ENCODE results near the gene GPR162. TPM values are rescaled to one million over a fixed set of nuclear protein-coding genes. Genes with fewer than 3 reads are reported as not detected.

The GPR162 gene
- total RNA-seq, 1 experiment from 2014 or later = not detected

DNA sequence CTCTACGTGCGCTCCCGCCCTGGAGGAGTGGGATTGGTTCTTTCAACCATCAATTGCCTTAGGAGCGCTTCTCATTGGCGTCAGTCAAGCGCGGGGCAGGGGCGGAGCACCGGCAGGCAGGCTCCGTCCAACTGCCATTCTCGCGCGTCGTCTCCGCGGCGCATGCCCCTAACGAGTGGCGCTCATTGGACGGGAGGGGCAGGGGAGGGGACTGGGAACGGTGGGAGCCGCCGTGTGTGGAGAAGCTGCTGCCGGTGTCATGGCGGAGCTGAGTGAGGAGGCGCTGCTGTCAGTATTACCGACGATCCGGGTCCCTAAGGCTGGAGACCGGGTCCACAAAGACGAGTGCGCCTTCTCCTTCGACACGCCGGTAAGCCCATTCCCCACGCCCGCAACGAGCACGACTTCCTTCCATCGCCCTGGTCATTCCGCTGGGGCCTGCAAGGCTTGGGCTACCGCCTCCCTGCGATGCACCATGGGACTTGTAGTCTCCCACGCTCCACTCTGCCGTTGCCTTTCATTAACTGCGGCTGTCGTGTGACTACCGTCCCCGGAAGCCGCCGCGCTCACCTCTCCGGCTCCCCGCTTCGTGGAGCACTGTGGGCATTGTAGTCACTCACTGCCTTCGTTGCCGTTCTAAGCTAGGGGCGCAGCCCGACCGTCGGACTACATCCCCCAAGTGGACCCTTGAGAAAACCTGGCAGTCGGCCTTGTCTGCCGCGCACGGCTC lies 30.5 kb downstream of the GPR162 start, which contains the start of gene USP5:
TSS of gene USP5 (plus strand) at position 230 of the 730 bp plus-strand sequence. CDS start at position 260, 30 bp downstream.
- TF ChIP-seq, protein P1, sequence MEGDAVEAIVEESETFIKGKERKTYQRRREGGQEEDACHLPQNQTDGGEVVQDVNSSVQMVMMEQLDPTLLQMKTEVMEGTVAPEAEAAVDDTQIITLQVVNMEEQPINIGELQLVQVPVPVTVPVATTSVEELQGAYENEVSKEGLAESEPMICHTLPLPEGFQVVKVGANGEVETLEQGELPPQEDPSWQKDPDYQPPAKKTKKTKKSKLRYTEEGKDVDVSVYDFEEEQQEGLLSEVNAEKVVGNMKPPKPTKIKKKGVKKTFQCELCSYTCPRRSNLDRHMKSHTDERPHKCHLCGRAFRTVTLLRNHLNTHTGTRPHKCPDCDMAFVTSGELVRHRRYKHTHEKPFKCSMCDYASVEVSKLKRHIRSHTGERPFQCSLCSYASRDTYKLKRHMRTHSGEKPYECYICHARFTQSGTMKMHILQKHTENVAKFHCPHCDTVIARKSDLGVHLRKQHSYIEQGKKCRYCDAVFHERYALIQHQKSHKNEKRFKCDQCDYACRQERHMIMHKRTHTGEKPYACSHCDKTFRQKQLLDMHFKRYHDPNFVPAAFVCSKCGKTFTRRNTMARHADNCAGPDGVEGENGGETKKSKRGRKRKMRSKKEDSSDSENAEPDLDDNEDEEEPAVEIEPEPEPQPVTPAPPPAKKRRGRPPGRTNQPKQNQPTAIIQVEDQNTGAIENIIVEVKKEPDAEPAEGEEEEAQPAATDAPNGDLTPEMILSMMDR (IDR thresholded peaks at IDR 0.05; ENCODE audit: unreplicated experiment) = no peak
- ChIA-PET POLR2A (interaction anchor here (0.6 to 7.9 kb wide), 37 partner anchors 9 to 653 kb away, joined by 3 to 130 read pairs (median 5); partner anchors contain the start of genes ATN1, C12orf57, COPS7A and GNB3), CTCF (interaction anchor here (0.6 to 7.3 kb wide), 10 partner anchors 14 to 313 kb away, joined by 3 to 40 read pairs (median 6); partner anchors contain the start of genes MLF2 and SPSB2)
- Mint-ChIP-seq H3K4me1 (ENCODE audit: insufficient read depth, unreplicated experiment) (peaks cover 31% of the 10 kb centered on the region), H3K27ac (ENCODE audit: low read depth, unreplicated experiment) (peak within 1 kb of the TSS; percentile 90), H3K9me3 (ENCODE audit: unreplicated experiment) (no peaks in the 10 kb centered on the region), H3K27me3 (ENCODE audit: insufficient read depth, unreplicated experiment) (no peaks in the 10 kb centered on the region), H3K36me3 (ENCODE audit: insufficient read depth, unreplicated experiment) (peaks cover 45% of the 10 kb centered on the region), H3K4me3 (ENCODE audit: unreplicated experiment) (peak within 1 kb of the TSS; percentile 88)
- intact Hi-C loops (cut with micrococcal nuclease) = loop anchor here (1.0 kb wide), 1 partner anchor 39 kb away; no protein-coding TSS in a partner anchor
- TSS peak; percentile 64 for BruUV-seq (replicated peaks)
- DNase-seq (ENCODE audit: unreplicated experiment) = peak; percentile 100

GRCh38 chr12:6852651-6853354 lies 31.2 kb downstream of the GPR162 start:
- Mint-ChIP-seq H3K27ac (ENCODE audit: low read depth, unreplicated experiment) (peak overlapping the region; percentile 90), H3K27me3 (ENCODE audit: insufficient read depth, unreplicated experiment) (no peaks in the 10 kb centered on the region), H3K4me3 (ENCODE audit: unreplicated experiment) (peak overlapping the region; percentile 88), H3K36me3 (ENCODE audit: insufficient read depth, unreplicated experiment) (peaks cover 52% of the 10 kb centered on the region), H3K4me1 (ENCODE audit: insufficient read depth, unreplicated experiment) (peaks cover 31% of the 10 kb centered on the region), H3K9me3 (ENCODE audit: unreplicated experiment) (no peaks in the 10 kb centered on the region)
- intact Hi-C loops (cut with micrococcal nuclease) = loop anchor here (1.0 kb wide), 1 partner anchor 38 kb away; no protein-coding TSS in a partner anchor
- CTCF ChIA-PET = interaction anchor here (0.6 to 7.3 kb wide), 10 partner anchors 13 to 282 kb away, joined by 3 to 40 read pairs (median 4); partner anchors contain the start of gene SPSB2
- TF ChIP-seq, protein P1 (IDR thresholded peaks at IDR 0.05; ENCODE audit: unreplicated experiment) = no peak
- POLR2A ChIA-PET = interaction anchor here (0.6 to 7.9 kb wide), 27 partner anchors 9 to 654 kb away, joined by 3 to 130 read pairs (median 6); partner anchors contain the start of genes C12orf57, COPS7A, GNB3 and MLF2
- BruUV-seq (replicated peaks) = no TSS peak
- peak; percentile 38 for DNase-seq (ENCODE audit: unreplicated experiment)

- no peak for DNase-seq (ENCODE audit: unreplicated experiment)
These were observed 32.0 kb downstream of the GPR162 start for GRCh38 chr12:6853626-6854025.

More at GRCh38 chr12:6853626-6854025, 32.0 kb downstream of the GPR162 start:
- intact Hi-C loops (cut with micrococcal nuclease) = no loop called here
- CTCF ChIA-PET = interaction anchor here (0.7 to 7.3 kb wide), 8 partner anchors 12 to 283 kb away, joined by 3 to 40 read pairs (median 8); partner anchors contain the start of gene SPSB2
- TF ChIP-seq, protein P1 (IDR thresholded peaks at IDR 0.05; ENCODE audit: unreplicated experiment) = no peak
- Mint-ChIP-seq H3K27ac (ENCODE audit: low read depth, unreplicated experiment) (peak overlapping the region; percentile 90), H3K27me3 (ENCODE audit: insufficient read depth, unreplicated experiment) (no peaks in the 10 kb centered on the region), H3K36me3 (ENCODE audit: insufficient read depth, unreplicated experiment) (peaks cover 52% of the 10 kb centered on the region), H3K4me1 (ENCODE audit: insufficient read depth, unreplicated experiment) (peaks cover 31% of the 10 kb centered on the region), H3K9me3 (ENCODE audit: unreplicated experiment) (no peaks in the 10 kb centered on the region), H3K4me3 (ENCODE audit: unreplicated experiment) (peak overlapping the region; percentile 88)
- no TSS peak for BruUV-seq (replicated peaks)
- POLR2A ChIA-PET = interaction anchor here (0.5 to 7.9 kb wide), 17 partner anchors 8 to 248 kb away, joined by 3 to 130 read pairs (median 10); partner anchors contain the start of genes COPS7A, MLF2, PTMS and SPSB2
